NCI-H2107 treated with DMSO at 0.1 percent for 48 hours (cell line): ENCODE data around the gene CHADL.

Source experiments
- DNase-seq: peaks from one replicate; lab custom pipeline; 2025; ENCODE audit not compliant: unreplicated experiment; lab: John Stamatoyannopoulos, UW

The CHADL gene

DNA sequence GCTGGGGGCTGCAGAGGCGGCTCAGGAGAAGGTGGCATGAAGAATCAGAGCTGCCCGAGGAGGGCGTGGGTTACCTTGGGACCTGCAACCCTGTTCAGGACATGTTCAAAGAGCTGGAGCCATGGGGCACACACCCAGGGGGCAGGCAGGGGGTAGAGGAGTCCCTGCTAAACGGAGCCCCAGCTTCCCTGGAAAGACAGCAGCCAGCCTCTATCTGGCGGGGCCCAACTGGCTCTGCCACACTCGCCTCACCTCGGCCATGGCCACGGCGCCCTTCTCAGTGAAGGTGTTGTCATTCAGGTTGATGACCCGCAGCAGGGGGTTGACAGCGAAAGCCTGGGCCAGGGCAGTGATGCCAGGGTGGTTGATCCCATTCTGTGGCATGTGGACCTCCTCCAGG, 17.0 kb upstream of the CHADL start:
- no peak for DNase-seq

DNA sequence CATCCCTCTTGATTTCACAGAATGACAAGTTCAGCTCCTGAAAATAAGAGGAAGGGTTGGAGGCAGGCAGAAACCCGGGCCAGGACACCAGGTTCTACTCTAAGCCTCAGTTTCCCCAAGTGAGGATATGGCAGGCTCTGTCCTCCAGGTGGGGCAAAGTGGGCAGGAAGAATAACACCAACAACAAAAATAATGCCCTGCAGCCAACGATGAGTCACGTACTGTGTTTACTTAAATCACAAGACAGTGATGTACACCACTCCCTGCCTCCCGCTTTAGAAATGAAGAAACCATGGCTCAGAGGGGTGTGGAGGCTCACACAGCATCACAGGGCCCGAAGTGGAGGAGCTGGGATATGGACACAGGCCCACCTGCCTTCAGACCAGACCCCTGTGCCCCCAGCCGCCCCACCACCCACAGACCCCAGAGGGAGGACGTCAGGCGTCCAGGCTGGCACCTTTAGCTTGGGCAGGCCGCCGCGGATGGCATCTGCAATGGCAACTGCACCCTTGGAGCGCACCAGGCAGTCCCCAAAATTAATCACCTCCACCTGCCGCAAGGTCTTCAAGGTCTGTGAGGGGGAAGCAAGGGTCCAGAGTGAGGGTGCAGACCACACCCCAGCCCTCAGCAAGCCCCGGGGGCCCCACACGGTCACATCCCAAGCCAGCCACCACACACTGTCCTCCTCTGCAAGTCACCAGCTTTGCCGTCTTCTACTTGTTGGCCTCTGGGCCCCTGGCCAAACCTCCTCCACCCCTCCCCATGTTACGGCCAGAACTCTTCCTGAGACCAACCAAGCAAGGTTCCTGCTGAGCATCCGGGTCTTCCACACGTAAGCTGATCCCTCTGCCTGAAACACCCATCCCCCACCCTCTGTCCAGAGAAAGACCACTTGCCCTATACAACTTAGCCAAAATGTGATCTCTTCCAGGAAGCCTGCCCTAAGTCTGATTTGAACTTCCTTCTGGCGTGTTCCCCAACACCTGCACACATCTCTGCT, 15.8 kb upstream of the CHADL start:
- DNase-seq: no peak

DNA sequence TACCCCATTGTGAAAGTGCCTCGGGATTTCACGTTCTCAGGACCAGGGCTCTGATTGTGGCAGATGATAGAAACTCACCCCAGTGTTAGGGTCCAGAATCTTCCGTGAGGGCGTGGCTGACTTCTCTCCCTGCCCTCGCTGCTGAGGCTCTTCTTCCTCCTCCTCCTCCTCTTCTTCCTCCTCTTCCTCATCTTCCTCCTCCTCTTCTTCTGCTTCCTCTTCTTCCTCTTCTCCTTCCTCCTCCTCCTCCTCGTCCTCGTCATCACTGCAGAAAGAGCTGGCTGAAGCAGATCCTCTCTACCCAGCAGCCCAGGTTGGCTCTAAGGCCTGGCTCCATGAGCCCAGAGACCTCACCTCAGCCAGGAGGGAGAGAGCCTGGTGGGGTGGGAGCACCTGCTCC, 13.5 kb upstream of the CHADL start:
- DNase-seq: no peak

DNA sequence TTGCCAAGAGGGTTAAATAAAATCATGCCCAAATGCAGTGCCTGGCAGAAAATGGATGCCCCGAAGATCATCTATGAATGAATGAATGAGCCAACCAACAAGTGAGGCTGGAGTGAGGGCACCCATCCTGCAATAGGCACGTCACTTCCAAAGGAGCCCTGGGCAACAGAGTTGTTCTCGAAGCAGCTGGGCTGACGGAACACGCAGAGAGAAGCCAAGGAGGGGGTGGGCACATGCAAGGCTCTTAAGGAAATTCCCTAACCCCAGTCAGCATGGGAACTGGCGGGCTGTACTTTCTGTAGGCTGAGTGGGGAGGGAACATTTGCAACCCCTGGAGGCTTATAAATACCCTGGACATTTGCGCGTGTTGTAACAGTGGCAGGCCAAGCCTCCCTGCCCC, 11.6 kb upstream of the CHADL start:
- DNase-seq: no peak

DNA sequence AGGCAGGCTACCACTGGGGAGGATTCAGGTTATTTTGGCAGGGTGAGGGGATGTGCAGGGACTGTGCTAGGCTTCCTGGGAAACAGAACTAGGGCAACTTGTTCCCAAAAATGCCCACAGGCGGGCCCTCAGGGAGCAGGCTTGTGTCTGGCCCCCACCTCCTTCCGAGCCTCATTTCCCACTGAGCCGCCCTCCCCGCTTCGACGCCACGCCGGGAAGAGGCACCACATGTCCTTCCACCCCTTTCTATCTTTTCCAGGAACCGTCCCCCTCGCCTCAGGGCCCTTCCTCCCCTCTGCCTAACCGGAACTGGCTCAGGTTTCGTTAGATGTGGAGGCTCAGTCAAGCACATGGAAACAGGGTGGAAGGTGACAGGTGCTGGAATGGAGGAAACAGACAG, 9.4 kb upstream of the CHADL start:
- DNase-seq: no peak

- no peak for DNase-seq
These were observed 8.7 kb upstream of the CHADL start for GRCh38 chr22:41249442-41249841.

GRCh38 chr22:41248758-41249157, 8.0 kb upstream of the CHADL start:
- DNase-seq: no peak

GRCh38 chr22:41248314-41248713, 7.6 kb upstream of the CHADL start:
- DNase-seq: no peak

GRCh38 chr22:41247703-41248102, 7.0 kb upstream of the CHADL start:
- DNase-seq: no peak

- no peak for DNase-seq
These were observed 5.3 kb upstream of the CHADL start for GRCh38 chr22:41245917-41246499.

DNA sequence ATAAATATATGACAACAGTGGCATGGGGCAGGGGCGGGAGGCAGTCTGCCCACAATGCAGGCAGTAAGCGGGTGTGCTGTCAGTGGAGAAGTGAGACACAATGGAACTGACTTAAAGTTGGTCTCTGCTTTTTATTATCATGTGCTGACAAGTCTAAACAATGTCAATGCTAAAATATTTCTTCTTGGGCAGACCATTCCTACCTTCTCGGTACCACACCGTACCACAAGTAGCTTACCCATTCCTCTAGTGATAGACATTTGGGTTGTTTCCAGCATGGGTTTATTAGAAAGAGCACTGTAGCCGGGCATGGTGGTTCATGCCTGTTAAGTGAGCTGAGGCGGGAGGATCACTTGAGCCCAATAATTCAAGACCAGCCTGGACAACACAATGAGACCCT, 2.6 kb upstream of the CHADL start:
- DNase-seq: no peak

DNA sequence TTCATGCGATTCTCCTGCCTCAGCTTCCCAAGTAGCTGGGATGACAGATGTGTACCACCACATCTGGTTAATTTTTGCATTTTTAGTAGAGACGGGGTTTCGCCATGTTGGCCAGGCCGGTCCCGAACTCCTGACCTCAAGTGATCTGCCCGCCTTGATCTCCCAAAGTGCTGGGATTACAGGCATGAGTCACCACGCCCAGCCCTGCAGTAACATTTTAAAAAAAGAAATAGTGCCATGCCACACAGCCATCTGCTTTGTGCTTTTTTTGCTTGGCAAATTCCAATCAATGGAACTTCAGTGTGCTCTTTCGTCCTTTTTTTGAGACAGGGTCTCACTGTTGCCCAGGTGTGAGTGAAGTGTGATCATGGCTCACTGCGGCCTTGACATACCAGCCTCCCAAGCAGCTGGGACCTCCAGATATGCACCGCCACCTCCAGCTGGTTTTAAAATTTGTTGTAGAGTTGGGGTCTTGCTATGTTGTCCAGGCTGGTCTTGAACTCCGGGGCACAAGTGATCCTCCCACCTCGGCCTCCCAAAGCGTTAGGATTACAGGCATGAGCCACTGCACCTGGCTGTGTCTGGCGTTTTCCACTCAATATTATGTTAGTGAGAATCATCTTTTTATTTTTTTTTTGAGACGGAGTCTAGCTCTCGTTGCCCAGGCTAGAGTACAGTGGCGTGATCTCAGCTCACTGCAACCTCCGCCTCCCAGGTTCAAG, 1.8 kb upstream of the CHADL start:
- DNase-seq: no peak

- no peak for DNase-seq
These were observed 474 bp upstream of the CHADL start for GRCh38 chr22:41241133-41241676.

- no peak for DNase-seq
These were observed 1.1 kb downstream of the CHADL start for GRCh38 chr22:41239443-41240128.

- DNase-seq: no peak
These were observed 1.9 kb downstream of the CHADL start for GRCh38 chr22:41238570-41239442.

DNA sequence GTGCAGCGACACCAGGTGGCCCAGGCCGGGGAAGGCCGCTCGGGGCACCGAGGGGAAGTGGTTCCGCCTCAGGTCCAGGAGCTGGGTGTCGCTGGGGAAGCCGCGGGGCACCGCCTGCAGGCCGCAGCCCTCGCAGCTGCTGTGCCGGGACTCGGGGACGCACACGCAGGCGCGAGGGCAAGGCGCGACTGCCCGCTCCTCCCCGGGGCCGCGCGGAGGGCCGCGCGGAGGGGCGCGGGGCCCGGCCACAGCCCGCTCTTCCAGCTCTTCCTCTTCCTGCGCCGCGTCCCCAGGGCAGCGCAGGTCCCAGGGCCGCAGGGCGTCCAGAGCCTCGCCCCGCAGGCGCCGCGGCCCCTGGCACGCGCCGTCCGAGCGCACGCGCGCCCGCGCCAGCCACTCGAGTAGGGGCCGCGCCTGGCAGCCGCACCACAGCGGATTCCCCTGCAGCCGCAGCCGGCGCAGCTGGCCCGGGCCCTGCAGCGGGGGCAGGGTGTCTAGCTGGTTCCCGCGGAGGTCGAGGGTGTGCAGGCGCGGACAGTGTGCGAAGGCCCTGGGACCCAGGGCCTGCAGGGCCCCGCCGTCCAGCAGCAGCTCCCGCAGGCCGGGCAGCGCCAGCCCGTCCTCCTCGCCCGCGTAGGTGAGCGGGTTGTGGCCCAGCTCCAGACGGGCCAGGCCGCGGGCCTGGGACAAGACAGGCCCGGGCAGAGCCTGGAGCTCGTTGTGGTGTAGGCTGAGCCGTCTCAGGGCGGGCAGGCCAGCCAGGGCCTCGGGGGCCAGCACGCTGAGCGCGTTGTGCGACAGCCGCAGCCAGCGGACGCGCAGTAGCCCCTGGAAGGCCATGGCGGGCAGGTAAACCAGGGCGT, 2.8 kb downstream of the CHADL start:
- DNase-seq: no peak

DNA sequence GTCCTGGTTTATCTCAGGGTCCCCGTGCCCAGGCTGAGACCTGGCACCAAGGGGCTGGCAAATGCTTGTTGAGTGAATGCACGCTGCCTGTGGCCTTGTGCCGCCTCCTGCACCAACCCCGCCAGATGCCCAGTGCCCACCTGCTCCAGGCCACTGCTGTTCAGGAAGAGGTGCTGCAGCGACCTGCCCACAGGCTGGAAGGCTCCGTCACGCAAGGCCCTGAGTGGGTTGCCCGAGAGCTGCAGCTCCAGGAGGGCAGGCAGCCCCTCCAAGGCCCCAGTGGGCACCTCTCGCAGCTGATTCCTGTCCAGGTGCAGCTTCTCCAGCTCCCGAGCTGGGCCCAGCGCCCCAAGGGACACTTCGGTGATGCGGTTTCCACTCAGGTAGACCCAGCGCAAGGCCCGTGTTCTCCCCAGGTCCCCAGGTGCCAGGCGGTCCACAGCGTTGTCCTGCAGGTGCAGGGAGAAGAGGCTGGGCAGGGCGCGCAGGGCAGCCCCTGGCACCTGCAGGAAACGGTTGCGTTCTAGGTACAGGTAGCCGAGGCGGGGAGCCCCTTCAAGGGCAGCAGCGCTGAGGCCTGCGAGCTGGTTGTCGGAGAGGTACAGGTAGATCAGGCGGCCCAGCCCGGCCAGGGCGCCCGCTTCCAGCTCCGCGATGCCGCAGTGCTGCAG, 3.6 kb downstream of the CHADL start:
- DNase-seq: peak; percentile 28
